IMR-90 (cell line): ENCODE data around the gene NDUFAF2. TPM values are rescaled to one million over a fixed set of nuclear protein-coding genes. Genes with fewer than 3 reads are reported as not detected.

Experiments
- ATAC-seq: fragments of 200-7000 bp; cut with Tn5 transposase; 2 replicates; pipeline ENCODE4 v1.9.1; 2020; ENCODE audit warnings: low read depth, mild to moderate bottlenecking, moderate library complexity
- BruUV-seq: library from RNA; stranded (reverse); fragments of 400-500 nt; replicated peaks from 2 replicates; lab custom pipeline; 2021; lab: Mats Ljungman, UMichigan
- CTCF ChIA-PET: fragments of 300-600 bp; formaldehyde crosslinking; extraction: SDS; loops from one replicate; lab custom pipeline; 2021; ENCODE audit warnings: antibody characterized with exemption; lab: Yijun Ruan, JAX
- POLR2A ChIA-PET: fragments of 300-600 bp; sonication (Branson Sonifier 250); formaldehyde crosslinking; loops from one replicate; lab custom pipeline; 2022; ENCODE audit warnings: antibody characterized with exemption; ENCODE audit not compliant: unreplicated experiment; lab: Charles Lee
- DNase-seq: peaks from one replicate; pipeline ENCODE4 v3.0.0; 2013
- H2AFZ ChIP-seq: replicated peaks from 2 replicates; pipeline ENCODE3; 2013; ENCODE audit warnings: low read length, mild to moderate bottlenecking; ENCODE audit not compliant: poor library complexity
- H2AK5ac ChIP-seq: 2 replicates; pipeline ENCODE4 v1.6.1; 2013; ENCODE audit warnings: low read depth, low read length, inconsistent platforms
- H2AK9ac ChIP-seq: replicated peaks from 2 replicates; pipeline ENCODE3; 2013; ENCODE audit warnings: mild to moderate bottlenecking, low read depth, low read length, moderate library complexity; ENCODE audit not compliant: poor library complexity
- H2BK120ac ChIP-seq: 2 replicates; pipeline ENCODE4 v1.6.1; 2013; ENCODE audit warnings: low read depth, low read length, inconsistent platforms
- H2BK15ac ChIP-seq: 3 replicates; pipeline ENCODE4 v1.6.1; 2013; ENCODE audit warnings: low read depth, low read length, inconsistent platforms
- H2BK20ac ChIP-seq: 2 replicates; pipeline ENCODE4 v1.6.1; 2013; ENCODE audit warnings: low read depth, mild to moderate bottlenecking, inconsistent platforms, low read length, moderate library complexity
- H2BK5ac ChIP-seq: 2 replicates; pipeline ENCODE4 v1.6.1; 2013; ENCODE audit warnings: mild to moderate bottlenecking, low read depth, low read length, inconsistent platforms; ENCODE audit not compliant: poor library complexity, severe bottlenecking
- H3K14ac ChIP-seq: replicated peaks from 2 replicates; pipeline ENCODE4 v1.6.1; 2013; ENCODE audit warnings: low read depth, low read length, inconsistent platforms
- H3K18ac ChIP-seq: 2 replicates; pipeline ENCODE4 v1.6.1; 2013; ENCODE audit warnings: low read depth, low read length, control low read depth
- H3K23ac ChIP-seq: 2 replicates; pipeline ENCODE4 v1.6.1; 2013; ENCODE audit warnings: low read depth, low read length, inconsistent platforms
- H3K27ac ChIP-seq: 2 replicates; pipeline ENCODE4 v1.5.1; 2013; ENCODE audit warnings: mild to moderate bottlenecking, control low read depth, low read length; ENCODE audit not compliant: insufficient read depth
- H3K27me3 ChIP-seq: 2 replicates; pipeline ENCODE4 v1.6.1; 2013; ENCODE audit warnings: low read length; ENCODE audit not compliant: control insufficient read depth, insufficient read depth
- H3K36me3 ChIP-seq: 2 replicates; pipeline ENCODE4 v1.6.1; 2013; ENCODE audit warnings: low read length, mixed read lengths; ENCODE audit not compliant: control insufficient read depth, insufficient read depth
- H3K4ac ChIP-seq: 2 replicates; pipeline ENCODE4 v1.6.1; 2013; ENCODE audit warnings: low read depth, low read length, inconsistent platforms
- H3K4me1 ChIP-seq: 2 replicates; pipeline ENCODE4 v1.6.1; 2013; ENCODE audit warnings: low read length, mixed read lengths; ENCODE audit not compliant: control insufficient read depth, insufficient read depth
- H3K4me2 ChIP-seq: 2 replicates; pipeline ENCODE4 v1.6.1; 2013; ENCODE audit warnings: low read depth, mild to moderate bottlenecking, control low read depth, low read length, moderate library complexity
- H3K4me3 ChIP-seq: 2 replicates; pipeline ENCODE4 v1.5.1; 2013; ENCODE audit warnings: low read depth, mild to moderate bottlenecking, control low read depth, low read length, moderate library complexity; ENCODE audit not compliant: insufficient read depth
- H3K56ac ChIP-seq: 2 replicates; pipeline ENCODE4 v1.6.1; 2013; ENCODE audit warnings: low read length, inconsistent platforms; ENCODE audit not compliant: insufficient read depth; ENCODE audit errors: extremely low read depth
- H3K79me1 ChIP-seq, 2 experiments: 2 replicates each; pipeline ENCODE4 v1.6.1; 2013; ENCODE audit warnings: low read length in 2 of 2, inconsistent platforms in 1 of 2, low read depth in 1 of 2
- H3K9ac ChIP-seq: 2 replicates; pipeline ENCODE4 v1.6.1; 2013; ENCODE audit warnings: low read depth, low read length, control low read depth
- H3K9me1 ChIP-seq: 2 replicates; pipeline ENCODE4 v1.6.1; 2013; ENCODE audit warnings: low read length, inconsistent platforms; ENCODE audit not compliant: insufficient read depth
- H3K9me3 ChIP-seq: 2 replicates; pipeline ENCODE4 v1.6.1; 2013; ENCODE audit warnings: low read length; ENCODE audit not compliant: control insufficient read depth, insufficient read depth
- H4K20me1 ChIP-seq: 2 replicates; pipeline ENCODE4 v1.6.1; 2013; ENCODE audit warnings: low read length, inconsistent platforms; ENCODE audit not compliant: insufficient read depth
- H4K5ac ChIP-seq: 2 replicates; pipeline ENCODE4 v1.6.1; 2013; ENCODE audit warnings: mild to moderate bottlenecking, low read depth, low read length, control low read depth
- H4K8ac ChIP-seq, 2 experiments: 2 replicates each; pipeline ENCODE4 v1.6.1; 2013; ENCODE audit warnings: low read depth in 2 of 2, low read length in 2 of 2, control low read depth in 1 of 2, inconsistent platforms in 1 of 2
- H4K91ac ChIP-seq: 2 replicates; pipeline ENCODE4 v1.6.1; 2013; ENCODE audit warnings: low read depth, low read length, inconsistent platforms; ENCODE audit not compliant: insufficient read depth
- BHLHE40 ChIP-seq: fragments of 150-350 bp; IDR thresholded peaks from 2 replicates; pipeline ENCODE4 v1.6.1; 2016; ENCODE audit warnings: mild to moderate bottlenecking, low read depth, low read length
- CEBPB ChIP-seq: IDR thresholded peaks from 2 replicates; pipeline ENCODE4 v1.6.1; 2012; ENCODE audit warnings: low read depth, low read length, improper control_type of control experiment
- CHD1 ChIP-seq: IDR thresholded peaks from 2 replicates; pipeline ENCODE4 v1.6.1; 2012; ENCODE audit warnings: low read depth, low read length, improper control_type of control experiment
- CTCF ChIP-seq: conservative IDR thresholded peaks from 2 replicates; pipeline ENCODE4 v1.5.1; 2012; ENCODE audit warnings: mild to moderate bottlenecking, low read depth, low read length, improper control_type of control experiment
- FOS ChIP-seq: fragments of 150-350 bp; IDR thresholded peaks from 2 replicates; pipeline ENCODE4 v1.6.1; 2016; ENCODE audit warnings: low read depth, low read length
- NFE2L2 ChIP-seq: fragments of 150-350 bp; IDR thresholded peaks from 2 replicates; pipeline ENCODE4 v1.6.1; 2016; ENCODE audit warnings: low read depth, mild to moderate bottlenecking, low read length
- RAD21 ChIP-seq: IDR thresholded peaks from 2 replicates; pipeline ENCODE4 v1.6.1; 2012; ENCODE audit warnings: low read length, improper control_type of control experiment
- WGBS, 2 experiments: methylation state at CpG; one replicate each; pipeline versions ENCODE4 v1.1.5 to v1.1.7; 2013; ENCODE audit warnings: missing lambda C conversion rate in 2 of 2; ENCODE audit not compliant: insufficient read length in 1 of 2; ENCODE audit errors: extremely low coverage in 2 of 2; 5-methylcytosine and 5-hydroxymethylcytosine counted together
- dilution Hi-C: fragments of 300-500 bp; cut with HindIII; formaldehyde crosslinking; loops from one replicate; pipeline ENCODE4 v1.14.3; 2018; ENCODE audit warnings: low sequenced_read_pairs; ENCODE audit not compliant: unreplicated experiment
- in situ Hi-C: fragments of 300-500 bp; cut with MboI; formaldehyde crosslinking; loops from 3 replicates; pipeline ENCODE4 v1.14.3; 2019; ENCODE audit warnings: low sequenced_read_pairs, inconsistent platforms, mixed read lengths
- intact Hi-C: fragments of 100-400 bp; cut with micrococcal nuclease; formaldehyde crosslinking; loops from 2 replicates; pipeline ENCODE4 v1.10.0; 2022
- polyA plus RNA-seq, 3 experiments: library from polyadenylated mRNA; depleted of rRNA; stranded (reverse); fragments of >200 nt; gene quantifications; 2 replicates each; pipeline ENCODE4 v1.2.3, GENCODE V29; 2012; ENCODE audit warnings: low replicate concordance in 1 of 3
- total RNA-seq: library from RNA; depleted of rRNA; stranded (reverse); fragments of >200 nt; gene quantifications from 2 replicates; pipeline ENCODE4 v1.2.3, GENCODE V29; 2012

Gene NDUFAF2
- total and polyA plus RNA-seq, 2 of the 4 experiments (the other 2 are of a cell fraction): 11.8 to 24.7 TPM

GRCh38 chr5:61029456-61030162 lies 84.6 kb downstream of the NDUFAF2 start:
- Histone ChIP-seq H2BK15ac (no peak overlapping the region), H3K36me3 (no peaks in the 10 kb centered on the region), H3K18ac (peak overlapping the region; percentile 42; the same call in 1 of the 2 replicates), H4K5ac (no peak overlapping the region), H2AFZ (no peak overlapping the region), H3K79me1 (peaks cover 5 to 7% of the 10 kb centered on the region in 2 experiments; a peak in 3 of 4 replicates), H4K91ac (no peak overlapping the region), H3K23ac (peak overlapping the region; percentile 77; the same call in 1 of the 2 replicates), H3K4me1 (peaks cover 5% of the 10 kb centered on the region), H4K20me1 (peaks cover 5% of the 10 kb centered on the region; the same call in 1 of the 2 replicates), H2BK20ac (no peak overlapping the region), H3K56ac (no peak overlapping the region), H3K4me2 (peak overlapping the region; percentile 85; the same call in 1 of the 2 replicates), H3K4ac (peak overlapping the region; percentile 9; the same call in 1 of the 2 replicates), H2AK5ac (0 out of 2 replicates have a peak overlapping the region, but pooled peaks have one; percentile 20), H2AK9ac (no peak overlapping the region), H4K8ac (no peak overlapping the region; a peak in 1 of 4 replicates), H3K14ac (peak overlapping the region; percentile 30; the same call in 1 of the 2 replicates), H3K9me3 (no peaks in the 10 kb centered on the region), H3K9me1 (peaks cover 3% of the 10 kb centered on the region; the same call in 1 of the 2 replicates), H3K4me3 (no peak overlapping the region), H3K9ac (no peak overlapping the region), H2BK120ac (no peak overlapping the region), H3K27me3 (no peaks in the 10 kb centered on the region), H2BK5ac (no peak overlapping the region), H3K27ac (no peak overlapping the region)
- no peak for DNase-seq
- POLR2A ChIA-PET: no interaction called here
- intact Hi-C loops: no loop called here
- CTCF ChIA-PET: no interaction called here
- in situ Hi-C loops: no loop called here
- ATAC-seq: peak; percentile 66
- TF ChIP-seq CTCF (no peak), RAD21 (no peak), FOS (no peak), CHD1 (no peak), BHLHE40 (no peak), NFE2L2 (no peak), CEBPB (no peak)
- dilution Hi-C loops: no loop called here
- 43% methylated on average over 1 of the region's 6 CpGs; no CpG with 5 or more reads in 1 of the 2 experiments for WGBS, 2 experiments
- no TSS peak for BruUV-seq
